Cardiac fibroblast (primary cell): ENCODE data around the gene NUTM1.
A peak's percentile ranks its signal among the peaks of the same experiment; 100 is the strongest.

Experiments used
- DNase-seq, 2 donors: peaks; one replicate each; pipeline versions ENCODE4 v3.0.0 to v3.0.0-alpha.2; 2010; ENCODE audit warnings: low read depth in 2 of 2
- H3K4me3 ChIP-seq, 2 donors: replicated peaks in 1 of 2; 1 replicate in 1 of 2; 2 replicates in 1 of 2; pipeline ENCODE4 v1.5.1; 2011; ENCODE audit warnings: low read depth in 2 of 2, low read length in 2 of 2, mild to moderate bottlenecking in 2 of 2, moderate library complexity in 1 of 2
- TF ChIP-seq, protein P1 (sequence below): IDR thresholded peaks from one replicate; pipeline ENCODE4 v1.5.1; 2011; ENCODE audit warnings: low read depth, mild to moderate bottlenecking, low read length, inconsistent platforms

Gene NUTM1

DNA sequence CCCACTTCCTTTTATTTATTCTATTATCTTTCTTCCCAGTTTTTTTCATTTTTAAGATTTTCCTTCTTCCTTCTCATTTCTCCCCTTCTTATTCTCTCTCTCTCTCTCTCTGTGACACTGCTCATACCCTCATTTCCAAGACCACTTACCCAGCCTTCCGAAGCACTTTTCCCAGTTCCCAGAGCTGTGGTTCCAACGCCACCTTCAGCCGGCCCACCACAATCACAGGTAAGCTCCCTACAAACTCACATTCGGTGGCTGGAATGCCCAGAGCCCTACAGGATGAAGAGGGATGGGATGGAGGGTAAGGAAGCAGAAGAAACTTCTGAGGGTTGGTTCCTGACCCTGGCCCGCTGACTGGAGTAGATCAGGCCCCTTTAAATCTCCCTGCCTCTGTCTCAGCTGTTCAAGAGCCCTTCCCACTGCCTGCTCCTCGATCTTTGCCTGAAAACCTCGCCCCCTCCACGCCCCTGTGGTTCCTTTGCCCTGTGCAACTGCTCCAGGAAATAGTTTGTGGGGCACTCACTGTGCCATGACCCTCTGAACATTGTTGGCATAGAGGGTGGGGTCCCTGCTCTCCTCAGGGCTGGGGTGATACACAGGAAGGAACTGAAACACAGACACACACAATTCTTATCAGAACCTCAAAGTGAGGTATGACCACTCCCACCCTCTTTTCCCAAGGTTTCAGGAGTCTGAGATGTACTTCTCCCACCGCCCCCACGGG, 19.1 kb downstream of the NUTM1 start:
- TF ChIP-seq, protein P1, sequence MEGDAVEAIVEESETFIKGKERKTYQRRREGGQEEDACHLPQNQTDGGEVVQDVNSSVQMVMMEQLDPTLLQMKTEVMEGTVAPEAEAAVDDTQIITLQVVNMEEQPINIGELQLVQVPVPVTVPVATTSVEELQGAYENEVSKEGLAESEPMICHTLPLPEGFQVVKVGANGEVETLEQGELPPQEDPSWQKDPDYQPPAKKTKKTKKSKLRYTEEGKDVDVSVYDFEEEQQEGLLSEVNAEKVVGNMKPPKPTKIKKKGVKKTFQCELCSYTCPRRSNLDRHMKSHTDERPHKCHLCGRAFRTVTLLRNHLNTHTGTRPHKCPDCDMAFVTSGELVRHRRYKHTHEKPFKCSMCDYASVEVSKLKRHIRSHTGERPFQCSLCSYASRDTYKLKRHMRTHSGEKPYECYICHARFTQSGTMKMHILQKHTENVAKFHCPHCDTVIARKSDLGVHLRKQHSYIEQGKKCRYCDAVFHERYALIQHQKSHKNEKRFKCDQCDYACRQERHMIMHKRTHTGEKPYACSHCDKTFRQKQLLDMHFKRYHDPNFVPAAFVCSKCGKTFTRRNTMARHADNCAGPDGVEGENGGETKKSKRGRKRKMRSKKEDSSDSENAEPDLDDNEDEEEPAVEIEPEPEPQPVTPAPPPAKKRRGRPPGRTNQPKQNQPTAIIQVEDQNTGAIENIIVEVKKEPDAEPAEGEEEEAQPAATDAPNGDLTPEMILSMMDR = no peak
- no peak for DNase-seq
- H3K4me3 ChIP-seq = no peak overlapping the region

GRCh38 chr15:34364041-34364440, 20.9 kb downstream of the NUTM1 start:
- no peak for DNase-seq
- TF ChIP-seq, protein P1 = no peak
- no peak overlapping the region for H3K4me3 ChIP-seq

- DNase-seq = peak; percentile 14 to 49
- TF ChIP-seq, protein P1 = no peak
- H3K4me3 ChIP-seq = no peak overlapping the region
Measured at GRCh38 chr15:34365091-34365825, 22.1 kb downstream of the NUTM1 start.

- DNase-seq = no peak
- TF ChIP-seq, protein P1 = no peak
- peak overlapping the region; percentile 87 to 90 for H3K4me3 ChIP-seq
Measured at GRCh38 chr15:34365836-34366235, 22.7 kb downstream of the NUTM1 start.

- TF ChIP-seq, protein P1 = no peak
- peak overlapping the region; percentile 87 to 90 for H3K4me3 ChIP-seq
- DNase-seq = peak; percentile 38 to 75
Measured at GRCh38 chr15:34366271-34367065, 23.4 kb downstream of the NUTM1 start.

DNA sequence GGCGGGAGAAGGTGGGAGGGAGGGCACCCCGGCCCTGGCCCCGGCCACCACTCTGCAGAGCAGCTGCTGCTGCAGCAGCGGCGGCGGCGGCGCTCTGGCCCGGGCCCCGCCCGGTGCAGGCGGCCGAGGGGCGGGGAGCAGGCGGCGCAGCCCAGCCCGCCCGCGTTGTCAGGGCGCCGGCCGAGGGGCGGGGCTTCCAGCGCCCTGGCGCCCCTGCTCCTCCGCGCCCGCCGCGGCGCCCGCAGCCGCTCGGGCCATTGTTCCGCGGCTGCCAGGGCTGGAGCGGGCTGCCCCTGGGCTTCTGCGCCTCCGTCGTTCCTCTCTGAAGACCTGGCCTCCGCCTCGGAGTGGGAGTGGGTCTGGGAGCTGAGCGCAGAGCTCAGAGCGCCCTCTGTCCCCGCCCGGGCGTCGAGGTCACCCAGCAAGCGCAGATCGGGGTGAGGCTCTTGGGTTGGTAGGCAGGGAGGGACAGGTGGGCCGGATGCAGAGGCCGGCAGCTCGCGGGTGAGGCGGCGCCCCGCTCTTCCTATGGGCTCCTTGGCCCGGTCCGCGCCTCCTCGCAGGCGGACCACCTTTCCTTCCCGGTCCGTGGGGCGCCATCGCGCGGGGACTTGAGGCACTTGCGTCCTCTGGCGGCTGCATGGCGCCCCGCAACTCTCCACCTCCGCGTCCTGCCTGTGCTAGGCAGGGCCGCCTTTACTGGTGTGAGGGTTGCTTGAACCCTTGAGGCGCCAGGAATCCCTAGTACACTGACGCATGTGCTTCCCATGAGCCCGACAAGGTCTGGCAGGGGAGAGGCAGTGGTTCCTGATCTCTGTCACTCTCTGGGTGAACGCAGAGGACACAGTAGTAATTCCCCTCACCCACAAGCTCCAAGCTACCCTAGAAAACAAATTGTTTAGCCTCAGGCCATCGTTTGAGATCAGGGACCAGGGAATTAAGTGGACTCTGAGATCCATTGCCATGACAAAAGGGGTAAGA, 24.3 kb downstream of the NUTM1 start, which contains the start of gene LPCAT4:
Gene LPCAT4 (minus strand): TSS at position 96 of the 981 bp plus-strand sequence. CDS start 96 bp downstream, outside the sequence.
- TF ChIP-seq, protein P1 = peak; percentile 96
- H3K4me3 ChIP-seq = peak within 1 kb of the TSS; percentile 90 to 98
- DNase-seq = peak; percentile 89 to 91
